Activated CD4-positive, alpha-beta T cell treated with anti-CD3 and anti-CD28 coated beads, Interleukin-2, amount 50 U/mL, for 4 hours (primary cell): ENCODE measurements around the gene FYN.

Experiments used
- DNase-seq, 2 experiments: peaks; one replicate each; pipeline ENCODE4 v3.0.0-alpha.2; 2020

Gene FYN

GRCh38 chr6:111880181-111880888, 7.1 kb upstream of the FYN start:
- no peak for DNase-seq

DNA sequence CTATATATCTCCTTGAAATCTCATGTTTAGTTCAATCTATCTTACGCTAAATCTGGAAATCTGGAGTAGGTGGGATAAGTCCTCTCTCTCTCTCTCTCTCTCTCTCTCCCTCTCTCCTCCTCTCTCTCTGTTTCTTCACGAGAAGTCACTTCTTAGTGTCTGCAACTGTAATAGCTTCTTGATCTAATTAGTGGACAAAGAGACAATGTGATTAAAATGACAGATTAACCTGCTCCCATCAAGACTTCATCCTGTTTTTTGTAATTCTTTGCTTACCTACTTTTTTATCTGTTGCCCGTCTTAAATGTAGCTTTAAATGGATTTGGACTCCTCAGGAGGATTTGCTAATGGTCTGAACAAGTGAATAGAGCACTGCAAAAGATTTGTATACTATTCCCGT, 2.5 kb upstream of the FYN start:
- no peak for DNase-seq

GRCh38 chr6:111874025-111874415, 768 bp upstream of the FYN start:
- peak; percentile 73 to 75 for DNase-seq

DNA sequence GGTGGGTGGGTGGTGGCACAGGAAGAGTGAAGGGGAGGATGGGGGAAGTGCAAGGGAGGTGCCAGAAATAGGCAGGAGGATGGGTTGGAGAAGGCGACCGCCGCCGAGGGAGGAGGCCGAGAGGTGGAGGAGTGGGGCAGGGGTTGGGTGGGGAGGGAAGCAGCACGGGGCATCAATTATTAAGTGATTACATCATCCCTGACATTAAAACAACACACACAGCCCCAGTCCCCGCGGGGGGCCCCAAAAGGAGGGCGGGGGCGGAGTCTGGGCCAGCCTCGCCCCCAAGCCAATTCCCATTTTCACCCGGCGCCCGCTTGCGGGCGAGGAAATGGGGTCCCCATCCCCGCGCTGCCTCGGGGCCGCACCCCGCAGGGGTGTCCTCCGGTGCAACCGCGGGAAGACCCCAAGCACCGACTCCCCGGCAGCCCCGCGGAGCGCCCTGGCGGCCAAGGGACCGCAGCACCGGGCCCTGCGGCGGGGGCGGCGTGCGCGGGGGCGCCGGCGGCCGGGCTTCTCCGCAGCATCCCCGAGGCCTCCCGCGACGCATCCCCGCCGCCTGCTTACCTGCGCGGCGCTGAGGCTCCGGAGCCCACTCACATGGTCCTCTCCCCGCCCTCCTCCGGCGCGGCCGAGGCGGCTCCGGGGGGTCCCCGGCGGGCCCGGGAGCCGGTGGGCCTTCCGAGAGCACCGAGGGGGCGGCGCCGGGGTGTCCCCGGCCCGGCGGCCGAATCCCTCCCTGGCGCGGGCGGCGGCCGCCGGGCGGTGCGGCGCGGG, 663 bp downstream of the FYN start:
- DNase-seq = peak; percentile 65 to 69

- DNase-seq = peak; percentile 19 to 25
Observed at GRCh38 chr6:111871725-111872400, 1.4 kb downstream of the FYN start.

DNA sequence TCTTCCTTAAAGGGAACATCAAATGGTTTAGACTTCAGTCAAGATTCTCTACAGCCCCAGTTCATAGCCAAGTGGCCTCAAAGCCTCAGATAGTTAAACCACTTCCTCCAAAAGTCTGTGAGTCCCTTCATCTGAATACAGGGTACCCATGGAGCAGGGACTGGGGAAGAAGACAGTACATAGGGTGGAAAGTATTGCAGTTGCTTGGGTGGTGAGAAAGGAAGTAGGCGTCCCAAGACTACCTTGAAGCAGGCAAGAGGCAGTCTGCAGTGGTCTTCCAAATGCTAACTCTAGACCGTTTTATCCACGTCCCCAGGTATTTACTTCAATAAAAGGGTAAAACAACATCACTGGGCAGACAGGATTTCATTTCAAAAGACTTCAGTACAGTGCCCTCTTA, 2.0 kb downstream of the FYN start:
- DNase-seq = no peak

DNA sequence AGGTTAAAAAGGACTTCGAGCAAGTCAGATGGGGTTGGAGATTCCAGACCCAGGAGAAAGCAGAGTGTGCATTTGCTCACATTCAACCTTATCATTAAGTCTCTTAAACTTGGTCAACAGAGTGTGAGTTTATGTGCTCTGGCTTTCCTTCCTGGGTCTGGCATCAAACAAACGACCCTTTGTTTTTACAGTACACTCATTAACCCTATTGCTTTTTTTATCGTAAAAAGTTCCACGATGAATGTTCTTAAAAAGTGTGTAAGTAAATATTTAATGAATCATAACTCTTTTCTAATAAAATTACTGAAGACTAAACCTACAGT, 2.5 kb downstream of the FYN start:
- no peak for DNase-seq

- DNase-seq = no peak
Observed at GRCh38 chr6:111870051-111870741, 3.1 kb downstream of the FYN start.

DNA sequence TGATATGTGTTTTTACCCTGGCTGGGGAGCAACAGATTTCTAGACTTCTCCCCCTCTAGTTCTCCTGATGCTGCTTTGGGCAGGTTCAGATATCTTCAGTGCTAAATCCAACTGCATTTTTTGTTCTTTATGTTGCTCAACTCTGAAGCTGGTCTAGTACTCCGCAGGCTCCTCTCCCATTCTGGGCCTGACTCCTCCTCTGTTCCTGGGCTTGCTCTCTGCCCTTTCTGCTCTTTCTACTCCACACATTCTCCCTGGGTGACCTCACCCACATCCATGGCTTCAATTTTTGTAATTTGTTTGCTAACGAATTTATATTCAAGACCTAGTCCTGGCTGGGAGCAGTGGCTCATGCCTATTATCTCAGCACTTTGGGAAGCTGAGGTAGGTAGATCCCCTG, 6.4 kb downstream of the FYN start:
- DNase-seq = no peak

GRCh38 chr6:111865909-111866546, 7.2 kb downstream of the FYN start:
- DNase-seq = no peak

DNA sequence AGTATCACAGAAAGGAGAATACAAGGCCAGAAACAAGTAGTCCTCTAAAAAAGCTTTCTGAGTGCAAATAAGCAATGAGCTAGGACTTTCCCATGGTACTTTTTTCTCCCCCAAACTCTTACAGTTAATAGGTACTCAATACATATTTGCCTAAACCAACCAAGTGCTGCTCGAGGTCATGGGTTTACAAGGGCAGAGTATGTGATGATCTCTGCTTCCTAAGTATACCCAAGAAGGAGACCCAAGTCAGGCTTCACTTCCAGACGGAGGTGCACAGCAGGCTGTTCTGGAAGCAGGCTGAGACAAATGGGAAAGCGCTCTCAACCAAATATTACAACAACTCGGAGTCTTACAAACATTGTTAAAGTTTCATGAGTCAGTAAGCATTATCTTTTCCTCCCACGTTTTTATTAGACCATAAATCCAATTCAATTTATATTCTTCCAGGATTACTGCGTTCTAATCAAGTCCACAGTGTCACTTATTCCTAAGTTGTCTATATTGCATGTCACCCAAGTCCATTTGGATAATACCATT, 8.1 kb downstream of the FYN start:
- no peak for DNase-seq

- DNase-seq = no peak
Observed at GRCh38 chr6:111864138-111865048, 8.9 kb downstream of the FYN start.

- no peak for DNase-seq
Observed at GRCh38 chr6:111862741-111863140, 10.5 kb downstream of the FYN start.

DNA sequence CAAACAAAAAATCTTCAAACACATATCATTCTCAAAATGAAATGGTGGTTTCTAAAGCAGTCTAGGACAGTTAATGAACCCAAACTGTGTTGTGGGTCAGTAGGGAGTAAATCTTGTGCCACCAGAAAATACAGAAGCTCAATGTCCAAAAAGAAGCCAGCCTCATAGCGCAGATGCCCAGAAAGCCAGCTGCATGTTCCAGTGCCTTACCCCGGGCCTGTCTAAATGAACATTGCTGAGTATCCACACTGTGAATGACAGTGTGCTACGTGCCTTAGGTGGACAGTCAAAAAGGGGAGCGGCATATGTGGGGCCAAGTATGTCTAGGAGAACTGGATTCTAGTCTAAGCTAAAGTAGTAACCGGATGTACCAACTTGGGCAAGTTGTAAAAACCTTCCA, 10.9 kb downstream of the FYN start:
- DNase-seq = no peak

DNA sequence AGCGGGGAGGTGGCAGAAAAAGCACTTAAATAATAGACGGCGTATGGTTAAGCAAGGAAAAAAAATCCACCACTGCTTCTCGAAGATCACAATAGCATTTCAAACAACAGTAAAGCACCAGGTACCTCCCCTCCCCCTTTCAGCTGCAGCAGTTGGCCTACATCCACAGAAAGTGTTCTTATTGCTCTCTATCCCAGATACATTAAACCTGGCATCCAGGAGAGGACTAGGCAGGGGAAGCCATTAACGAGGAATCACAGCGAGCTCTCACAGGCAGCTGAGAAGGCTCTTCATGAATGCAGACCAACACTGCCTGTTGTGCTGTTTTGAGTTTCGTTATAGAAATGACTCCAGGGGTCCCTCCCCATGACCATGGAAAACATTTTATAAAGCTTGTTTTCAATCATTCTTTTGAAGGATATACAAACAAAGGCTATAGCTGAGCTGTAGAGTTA, 11.8 kb downstream of the FYN start:
- no peak for DNase-seq

DNA sequence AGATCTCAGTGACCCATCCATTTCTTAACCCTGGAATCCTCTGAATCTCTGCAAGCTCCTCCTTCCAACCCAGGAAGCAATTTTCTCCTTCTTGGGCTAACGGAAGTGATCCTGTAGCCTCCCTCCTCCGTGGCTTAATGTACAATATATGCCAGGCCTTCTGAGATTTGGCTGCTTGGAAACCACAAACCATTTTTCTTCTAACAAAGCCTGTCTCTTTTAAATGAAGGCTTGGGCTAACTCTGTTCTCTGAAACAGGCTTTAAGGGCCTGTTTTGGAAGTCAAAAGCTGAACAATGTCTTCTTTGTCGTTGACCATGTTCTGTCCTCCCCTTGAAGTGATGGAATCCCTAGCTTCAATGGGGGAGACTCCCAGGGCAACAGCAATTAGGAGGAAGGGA, 14.9 kb downstream of the FYN start:
- DNase-seq = no peak

DNA sequence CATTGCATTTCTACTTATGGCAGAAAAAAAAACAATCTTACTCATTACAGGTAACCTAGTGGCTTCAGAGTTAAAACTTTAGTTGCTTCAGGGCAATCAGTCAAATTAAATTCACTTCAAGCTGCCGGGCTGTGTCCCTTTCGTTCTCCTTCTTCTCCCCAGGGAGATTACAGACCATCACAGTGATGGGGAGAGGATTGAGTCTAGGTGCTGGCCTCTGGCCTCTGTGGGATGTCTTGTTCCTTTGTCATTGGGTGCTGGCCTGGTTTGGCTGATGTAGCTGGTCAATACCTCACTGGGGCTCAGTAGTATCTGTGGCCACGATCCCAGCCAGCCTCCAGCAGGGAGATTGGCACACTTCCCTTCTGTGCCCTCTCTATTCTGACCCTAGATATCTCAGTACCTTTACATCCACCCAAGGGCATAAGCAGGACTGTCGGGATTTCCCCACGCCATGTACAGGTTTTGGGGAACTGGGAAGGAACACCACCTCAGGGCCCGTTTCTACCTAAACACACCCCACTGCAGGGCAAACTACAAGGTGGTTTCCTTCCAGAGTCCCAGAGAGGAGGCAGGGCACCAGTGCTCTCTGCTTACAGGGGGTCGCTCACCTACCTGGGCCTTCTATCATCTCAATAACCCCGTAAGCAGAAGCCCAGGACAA, 15.4 kb downstream of the FYN start:
- no peak for DNase-seq

DNA sequence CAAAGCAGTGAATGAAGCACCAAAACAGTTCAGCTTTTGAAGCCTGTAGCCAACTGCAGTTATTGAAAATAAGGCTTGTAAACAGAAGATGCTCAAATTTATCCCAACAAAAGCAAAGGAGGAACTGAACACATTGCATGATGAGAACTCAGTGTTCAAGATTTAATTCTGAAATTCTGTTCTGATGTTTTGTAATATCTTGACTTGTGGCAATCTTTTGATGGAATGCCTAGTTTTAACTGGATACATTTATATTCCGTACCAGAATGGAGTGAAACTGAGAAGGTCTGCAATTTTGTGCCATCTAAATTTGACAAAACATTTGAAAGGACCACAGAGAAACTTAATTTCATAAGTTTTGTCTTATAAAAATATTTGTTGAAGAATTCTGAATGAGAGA, 17.5 kb downstream of the FYN start:
- DNase-seq = no peak

- no peak for DNase-seq
Observed at GRCh38 chr6:111854683-111855082, 18.6 kb downstream of the FYN start.

DNA sequence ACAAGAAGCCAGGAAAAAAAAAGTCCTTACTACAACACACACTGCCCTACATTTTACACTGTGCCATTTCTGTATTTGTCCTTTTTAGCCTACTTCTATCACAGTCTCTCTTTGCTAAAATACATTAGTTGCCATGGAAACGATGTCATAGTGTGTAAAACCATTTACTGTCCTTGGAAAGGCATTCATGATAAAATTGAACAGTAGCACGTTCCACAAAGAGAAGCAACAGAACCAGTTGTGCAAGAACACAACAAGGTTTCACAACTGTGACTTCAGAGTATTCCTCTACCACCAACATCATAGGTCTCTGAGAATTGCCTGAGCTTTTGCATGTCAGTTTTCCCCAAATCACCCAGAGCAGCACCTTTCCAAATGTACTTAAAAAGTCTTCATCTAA, 20.5 kb downstream of the FYN start:
- DNase-seq = no peak
